CD4-positive, alpha-beta T cell treated with Interleukin-6 for 4 hours (primary cell): ENCODE results near the gene FNTB.

Experiments
- DNase-seq: peaks from one replicate; pipeline ENCODE4 v3.0.0-alpha.2; 2020; ENCODE audit warnings: mixed read lengths

FNTB gene

DNA sequence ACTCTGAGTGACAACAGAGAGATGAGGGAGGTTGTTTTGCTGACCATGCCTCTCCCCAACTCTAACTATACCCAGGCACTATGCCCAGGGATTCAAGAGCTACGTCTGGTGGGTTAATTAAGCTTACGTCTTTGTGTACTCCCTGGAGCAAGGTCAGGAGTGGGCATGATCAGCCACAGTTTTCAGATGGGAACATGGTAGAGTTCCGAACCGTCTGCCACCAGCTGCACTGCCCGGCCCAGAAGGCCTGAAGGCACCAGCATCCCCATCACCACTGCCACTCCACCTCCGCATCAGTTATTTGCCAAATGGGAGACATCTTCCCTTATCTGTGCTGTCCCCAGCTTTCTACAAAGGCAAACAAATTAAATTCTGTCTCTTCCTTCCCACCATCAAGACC is 33.0 kb upstream of the FNTB start:
- no peak for DNase-seq

GRCh38 chr14:64954491-64955240 is 32.0 kb upstream of the FNTB start:
- DNase-seq: no peak

DNA sequence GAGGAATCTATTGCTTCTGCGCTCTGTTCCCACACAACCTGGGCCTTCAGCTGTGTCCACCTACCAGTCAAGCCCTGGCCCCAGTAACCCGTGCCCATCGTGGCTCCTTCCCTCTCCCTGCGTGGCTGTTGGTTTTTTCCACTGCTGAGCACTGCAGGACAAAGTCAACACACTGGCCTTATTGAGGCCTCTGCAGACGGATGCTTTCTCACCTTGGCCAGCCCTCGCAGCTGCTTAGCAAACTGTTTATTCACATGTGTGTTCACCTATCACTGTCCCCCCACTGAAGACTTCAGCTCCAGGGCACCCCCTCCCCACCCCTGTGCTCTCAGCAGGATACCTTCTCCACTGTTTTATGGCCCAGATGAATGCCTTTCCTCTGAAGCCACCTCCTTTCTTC is 31.4 kb upstream of the FNTB start:
- no peak for DNase-seq

GRCh38 chr14:64956697-64957406 is 29.8 kb upstream of the FNTB start:
- DNase-seq: no peak

DNA sequence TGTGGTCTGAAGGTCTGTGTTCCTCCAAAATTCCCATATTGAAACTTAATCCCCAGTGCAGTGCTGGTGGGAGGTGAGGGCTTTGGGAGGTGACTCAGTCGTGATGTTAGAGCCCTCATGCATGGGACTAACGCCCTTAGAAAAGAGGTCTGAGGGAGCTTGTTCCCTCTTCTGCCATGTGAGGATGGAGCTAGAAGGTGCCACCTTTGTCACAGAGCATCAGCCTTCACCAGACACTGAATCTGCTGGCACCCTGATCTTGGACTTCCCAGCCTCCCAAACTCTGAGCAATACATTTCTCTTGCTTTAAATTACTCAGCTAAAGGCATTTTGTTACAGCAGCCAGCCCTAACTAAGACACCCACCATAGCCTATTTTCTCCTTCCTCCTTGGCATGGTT is 28.5 kb upstream of the FNTB start:
- DNase-seq: no peak

DNA sequence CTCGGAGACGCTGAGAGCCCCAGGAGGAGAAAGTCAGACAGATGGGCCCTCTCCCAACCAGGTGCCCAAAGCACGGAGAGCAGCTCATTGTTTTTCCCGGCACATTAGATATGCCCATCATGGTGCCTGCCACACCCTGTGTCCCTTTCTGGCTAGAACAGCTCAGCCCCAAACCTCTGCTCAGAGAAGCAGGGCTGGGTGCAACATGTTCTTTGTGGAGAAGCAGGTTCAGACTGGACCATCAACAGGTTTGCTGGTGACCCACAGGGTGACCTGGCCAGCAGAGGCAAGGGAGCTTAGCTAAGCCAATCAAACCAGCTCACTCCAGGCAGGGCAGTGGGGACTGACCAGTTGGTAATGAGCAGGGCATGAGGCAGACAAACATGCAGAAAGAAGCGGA is 28.0 kb upstream of the FNTB start:
- no peak for DNase-seq

GRCh38 chr14:64960762-64961276 is 25.9 kb upstream of the FNTB start:
- DNase-seq: no peak

- DNase-seq: no peak
Observed at GRCh38 chr14:64963611-64964010, 23.1 kb upstream of the FNTB start.

GRCh38 chr14:64965356-64966000 is 21.2 kb upstream of the FNTB start:
- no peak for DNase-seq

- DNase-seq: no peak
Observed at GRCh38 chr14:64966976-64967375, 19.7 kb upstream of the FNTB start.

GRCh38 chr14:64968167-64968566 is 18.5 kb upstream of the FNTB start:
- no peak for DNase-seq

GRCh38 chr14:64968651-64969050 is 18.0 kb upstream of the FNTB start:
- DNase-seq: no peak

GRCh38 chr14:64970041-64970440 is 16.7 kb upstream of the FNTB start:
- DNase-seq: no peak

- no peak for DNase-seq
Observed at GRCh38 chr14:64970776-64971477, 15.8 kb upstream of the FNTB start.

DNA sequence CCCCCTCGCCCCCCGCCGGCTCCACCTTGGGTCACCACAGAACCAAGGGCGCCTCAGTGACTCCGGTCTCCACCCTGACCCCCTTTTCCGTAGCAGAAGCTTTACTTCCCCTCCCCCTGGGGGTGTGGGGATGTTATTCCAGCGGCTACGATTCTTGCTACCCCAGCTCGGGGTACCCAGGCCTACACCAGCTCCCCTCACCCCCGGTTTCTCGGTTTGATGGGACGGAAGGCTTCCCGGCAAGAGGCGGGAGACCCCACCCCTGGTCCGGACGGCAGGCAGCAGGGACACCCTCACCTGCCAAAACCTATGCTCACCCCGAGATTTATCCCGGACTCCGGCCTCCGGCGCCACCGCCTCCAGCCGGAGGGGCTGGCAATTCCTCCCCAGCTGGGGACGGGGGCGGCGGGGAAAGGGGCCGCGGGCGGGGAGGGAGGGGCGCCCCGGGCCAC is 15.2 kb upstream of the FNTB start:
- peak; percentile 12 for DNase-seq

GRCh38 chr14:64971943-64972791 is 14.5 kb upstream of the FNTB start, which contains the start of gene RAB15:
Gene RAB15, minus strand, starts transcription at chr14:64972336. Its CDS starts 260 bp downstream, at chr14:64972076.
- peak; percentile 73 for DNase-seq

DNA sequence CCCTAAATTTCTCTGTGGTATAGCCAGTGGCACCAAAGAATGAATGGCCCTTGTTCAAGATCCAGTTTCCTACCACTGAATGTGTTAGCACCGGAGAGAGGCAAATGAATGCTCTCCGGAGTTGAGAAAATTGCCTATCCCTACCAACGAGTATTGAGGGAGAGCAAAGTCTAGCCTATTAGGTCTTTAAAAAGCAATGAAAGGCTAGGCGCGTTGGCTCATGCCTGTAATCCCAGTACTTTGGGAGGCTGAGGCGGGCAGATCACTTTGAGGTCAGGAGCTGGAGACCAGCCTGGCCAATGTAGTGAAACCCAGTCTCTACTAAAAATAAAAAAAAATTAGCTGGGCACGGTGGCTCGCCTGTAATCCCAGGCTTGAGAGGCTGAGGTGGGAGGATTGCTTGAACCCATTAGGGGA is 13.7 kb upstream of the FNTB start:
- DNase-seq: no peak

- no peak for DNase-seq
Observed at GRCh38 chr14:64973826-64974225, 12.9 kb upstream of the FNTB start.

- no peak for DNase-seq
Observed at GRCh38 chr14:64974563-64974962, 12.1 kb upstream of the FNTB start.

GRCh38 chr14:64979336-64980074 is 7.2 kb upstream of the FNTB start:
- DNase-seq: no peak
